WI38 (cell line): ENCODE data around the gene BCAS3.

Source experiments
- H3K4me3 ChIP-seq: 2 replicates; pipeline ENCODE4 v1.5.1; 2011; ENCODE audit warnings: low read depth, mild to moderate bottlenecking, control low read depth, low read length
- TF ChIP-seq, protein P1 (sequence below): IDR thresholded peaks from 2 replicates; pipeline ENCODE4 v1.5.1; 2012; ENCODE audit warnings: low read depth, mild to moderate bottlenecking, control low read depth, low read length

Gene BCAS3

DNA sequence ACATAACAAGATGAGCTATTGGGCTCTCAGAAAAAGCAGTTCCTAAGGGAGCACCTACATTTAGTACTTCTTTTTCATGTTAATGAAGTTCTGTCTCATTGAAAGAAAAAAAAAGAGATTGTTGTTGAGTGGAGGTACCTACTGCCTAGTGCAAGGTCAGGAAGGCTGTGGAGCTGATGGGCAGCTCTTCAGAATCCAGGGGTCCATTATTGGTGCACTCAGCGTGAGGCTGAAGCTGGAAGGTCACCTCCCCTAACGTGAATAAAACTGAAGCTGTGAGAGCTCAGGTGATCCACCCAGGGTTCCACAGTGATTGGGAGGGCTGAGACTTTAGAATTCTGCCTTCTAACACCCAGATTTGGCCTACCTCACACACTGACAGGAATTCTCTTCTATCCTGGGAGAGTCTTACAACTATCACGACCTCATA is 568.1 kb downstream of the BCAS3 start:
- no peak overlapping the region for H3K4me3 ChIP-seq
- TF ChIP-seq, protein P1, sequence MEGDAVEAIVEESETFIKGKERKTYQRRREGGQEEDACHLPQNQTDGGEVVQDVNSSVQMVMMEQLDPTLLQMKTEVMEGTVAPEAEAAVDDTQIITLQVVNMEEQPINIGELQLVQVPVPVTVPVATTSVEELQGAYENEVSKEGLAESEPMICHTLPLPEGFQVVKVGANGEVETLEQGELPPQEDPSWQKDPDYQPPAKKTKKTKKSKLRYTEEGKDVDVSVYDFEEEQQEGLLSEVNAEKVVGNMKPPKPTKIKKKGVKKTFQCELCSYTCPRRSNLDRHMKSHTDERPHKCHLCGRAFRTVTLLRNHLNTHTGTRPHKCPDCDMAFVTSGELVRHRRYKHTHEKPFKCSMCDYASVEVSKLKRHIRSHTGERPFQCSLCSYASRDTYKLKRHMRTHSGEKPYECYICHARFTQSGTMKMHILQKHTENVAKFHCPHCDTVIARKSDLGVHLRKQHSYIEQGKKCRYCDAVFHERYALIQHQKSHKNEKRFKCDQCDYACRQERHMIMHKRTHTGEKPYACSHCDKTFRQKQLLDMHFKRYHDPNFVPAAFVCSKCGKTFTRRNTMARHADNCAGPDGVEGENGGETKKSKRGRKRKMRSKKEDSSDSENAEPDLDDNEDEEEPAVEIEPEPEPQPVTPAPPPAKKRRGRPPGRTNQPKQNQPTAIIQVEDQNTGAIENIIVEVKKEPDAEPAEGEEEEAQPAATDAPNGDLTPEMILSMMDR = no peak

DNA sequence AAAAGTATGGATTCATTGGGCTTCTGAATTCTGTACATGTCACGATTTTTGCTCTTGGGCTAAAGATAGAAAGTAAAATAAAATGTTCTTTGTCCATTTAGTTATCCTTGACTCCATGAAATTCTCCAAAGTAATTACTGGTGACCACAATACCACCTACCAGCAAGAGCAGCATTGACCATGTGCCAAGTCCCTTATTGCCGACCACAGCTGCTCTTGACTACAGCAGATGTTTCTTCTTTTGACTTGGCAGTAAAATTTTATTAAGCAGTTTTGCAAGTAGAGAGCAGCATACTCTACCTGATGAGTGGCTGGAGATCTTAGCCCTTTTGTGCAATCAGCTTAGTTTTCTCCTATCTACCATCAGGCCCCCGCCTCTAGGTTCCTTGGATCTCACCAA is 569.8 kb downstream of the BCAS3 start:
- TF ChIP-seq, protein P1 = no peak
- no peak overlapping the region for H3K4me3 ChIP-seq

DNA sequence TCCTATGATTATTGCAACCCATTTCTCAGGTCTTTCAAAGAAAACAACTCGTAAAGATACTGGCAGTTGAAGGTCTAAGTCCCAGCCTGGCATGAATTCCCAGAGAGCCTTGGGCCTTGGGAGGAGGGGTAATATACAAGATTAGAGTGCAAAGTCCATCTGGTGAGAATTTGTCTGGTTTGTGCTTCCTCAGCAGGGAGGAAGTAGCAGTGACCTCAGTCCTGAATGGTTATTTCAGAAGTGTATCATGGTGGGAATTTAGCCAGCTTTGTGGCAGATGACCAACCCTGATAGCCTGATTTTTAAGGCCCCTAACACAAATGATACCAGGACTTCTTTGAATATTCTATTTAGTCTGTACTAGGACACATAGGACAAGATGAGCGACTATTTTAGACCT is 570.7 kb downstream of the BCAS3 start:
- TF ChIP-seq, protein P1 = no peak
- no peak overlapping the region for H3K4me3 ChIP-seq

DNA sequence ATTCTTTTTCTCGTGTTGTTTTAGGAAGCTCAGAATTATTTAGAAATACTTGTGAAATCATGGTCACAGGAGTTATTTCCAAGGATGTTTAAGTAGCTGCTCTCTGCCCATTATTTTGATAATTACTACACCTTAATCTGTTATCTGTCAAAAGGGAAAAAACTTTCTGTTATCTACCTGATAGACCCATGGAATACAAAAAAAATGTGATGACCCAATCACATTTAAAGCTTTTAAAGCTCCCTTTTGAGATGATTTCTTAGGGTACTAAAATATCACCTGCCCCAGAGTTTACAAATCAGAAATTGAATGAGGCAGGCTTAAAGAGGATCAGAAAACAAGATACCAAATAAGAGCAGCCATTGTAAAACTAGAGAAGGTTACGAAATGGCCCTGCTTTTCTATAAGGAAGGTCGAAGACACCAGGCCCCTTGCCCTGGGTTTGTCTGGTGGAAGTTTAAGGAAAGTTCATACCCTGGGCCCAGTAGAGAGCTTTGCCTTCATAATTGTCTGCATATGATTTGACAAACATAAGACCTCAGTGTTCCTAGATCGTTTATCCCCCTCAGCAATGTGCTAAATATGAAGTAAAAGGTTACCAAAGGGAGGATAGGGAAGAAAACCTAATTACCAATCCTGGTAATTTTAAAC is 572.1 kb downstream of the BCAS3 start:
- no peak overlapping the region for H3K4me3 ChIP-seq
- TF ChIP-seq, protein P1 = no peak

DNA sequence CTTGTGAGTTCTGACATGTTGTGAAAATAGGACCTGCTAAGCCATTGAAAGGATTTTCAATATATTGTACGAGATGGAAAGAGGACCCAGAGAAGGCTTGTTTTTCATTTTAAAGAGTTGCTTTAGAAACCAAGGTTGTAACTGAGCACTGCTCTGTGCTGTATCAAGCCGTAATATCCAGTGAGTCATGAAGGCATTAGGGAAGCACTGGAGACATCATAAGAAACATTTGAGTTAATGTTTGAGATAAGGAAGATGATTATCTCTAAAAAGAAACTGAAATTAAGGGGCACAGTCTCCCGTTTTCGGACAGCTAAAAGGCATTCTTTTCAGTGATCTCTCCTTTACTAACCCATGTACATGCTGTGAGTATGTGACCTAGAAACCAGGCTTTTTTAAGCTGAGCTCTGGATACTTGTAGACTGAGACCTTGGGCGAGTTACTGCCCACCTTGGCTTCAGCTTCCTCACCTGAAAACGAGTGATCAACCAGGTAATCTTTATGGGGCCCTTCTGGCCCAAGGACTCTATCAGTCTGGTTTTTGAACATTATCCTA is 572.8 kb downstream of the BCAS3 start:
- TF ChIP-seq, protein P1 = no peak

DNA sequence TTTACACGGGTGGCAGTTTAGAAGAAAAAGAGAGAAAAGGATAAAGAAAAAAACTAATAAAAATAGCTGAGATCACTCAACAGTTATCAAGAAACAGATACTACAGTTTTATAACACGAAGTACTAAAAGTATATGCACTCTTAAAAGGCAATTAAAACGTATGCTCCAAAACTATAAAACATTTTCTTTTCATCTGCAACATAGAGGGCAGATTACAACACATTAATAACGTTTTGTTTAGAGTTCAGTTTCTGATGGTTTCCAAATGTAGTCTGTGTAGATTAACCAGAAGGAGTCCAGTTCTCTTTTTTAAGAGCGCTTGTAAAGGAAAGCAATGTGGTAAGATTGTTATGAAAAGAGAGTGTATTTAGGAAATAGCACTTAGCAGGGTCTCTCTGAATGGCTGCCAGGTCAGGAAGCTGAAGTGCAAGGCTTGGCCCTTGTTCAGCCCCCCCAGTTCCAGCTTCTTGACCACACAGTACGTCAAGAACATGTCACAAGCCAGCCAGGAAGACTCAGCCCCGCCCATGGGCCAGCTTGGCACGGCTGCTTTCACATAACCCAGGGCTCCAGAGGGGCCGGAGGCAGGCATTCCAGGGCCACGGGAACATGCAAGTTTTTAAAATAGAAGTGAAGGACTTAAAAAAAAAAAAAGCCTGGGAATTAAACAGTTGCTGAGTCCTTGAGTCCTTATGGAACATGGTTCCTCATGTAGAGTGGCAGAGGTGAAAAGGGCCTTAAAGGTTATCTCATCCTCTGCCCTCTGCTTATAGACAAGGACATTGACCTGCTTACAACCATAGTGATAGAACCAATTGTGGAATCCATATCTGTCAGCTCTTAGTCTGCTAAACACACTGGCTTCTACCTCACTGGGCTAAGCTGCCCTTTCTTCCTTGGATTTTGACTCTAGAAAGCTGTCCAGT is 574.6 kb downstream of the BCAS3 start:
- TF ChIP-seq, protein P1 = no peak
- no peak overlapping the region for H3K4me3 ChIP-seq

More for the DNA sequence above, 572.8 kb downstream of the BCAS3 start:
- H3K4me3 ChIP-seq = peak overlapping the region; percentile 21; the same call in 1 of the 2 replicates

DNA sequence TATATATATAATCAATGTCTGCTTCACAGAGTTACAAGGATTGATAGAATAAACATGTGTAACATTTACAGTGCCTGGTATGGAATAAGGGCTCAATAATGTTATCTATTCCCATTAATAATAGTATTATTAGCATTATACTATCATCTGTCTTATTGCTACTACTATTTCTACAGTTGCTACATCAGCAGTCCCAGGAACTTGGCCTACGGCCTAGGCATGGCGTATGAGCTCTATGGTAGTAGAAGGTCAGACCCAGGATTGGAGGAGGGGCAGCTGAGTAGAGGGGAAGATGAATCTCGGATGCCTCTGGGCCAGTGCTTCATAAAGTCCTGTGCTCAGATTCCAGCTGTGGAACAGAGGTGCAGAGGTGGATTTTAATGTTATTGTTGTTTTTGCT is 575.7 kb downstream of the BCAS3 start:
- TF ChIP-seq, protein P1 = no peak
- no peak overlapping the region for H3K4me3 ChIP-seq
